MG63 (cell line): ENCODE data around the gene CUX1. TPM values are rescaled to one million over a fixed set of nuclear protein-coding genes. Genes with fewer than 3 reads are reported as not detected.

Experiments
- DNase-seq: peaks from one replicate; pipeline ENCODE4 v3.0.0-alpha.2; 2020
- H3K27me3 ChIP-seq: fragments of 250-450 bp; sonication (Bioruptor Pico); 2 replicates; pipeline ENCODE4 v1.5.1; 2020; ENCODE audit warnings: mild to moderate bottlenecking, moderate library complexity
- H3K36me3 ChIP-seq: fragments of 250-450 bp; sonication (Bioruptor Pico); 2 replicates; pipeline ENCODE4 v1.5.1; 2020; ENCODE audit warnings: mild to moderate bottlenecking, moderate library complexity
- H3K4me3 ChIP-seq: fragments of 250-450 bp; sonication (Bioruptor Pico); 2 replicates; pipeline ENCODE4 v1.5.1; 2020; ENCODE audit warnings: mild to moderate bottlenecking, moderate library complexity
- H3K9me3 ChIP-seq: fragments of 250-450 bp; sonication (Bioruptor Pico); 2 replicates; pipeline ENCODE4 v1.5.1; 2020; ENCODE audit warnings: mild to moderate bottlenecking, moderate library complexity
- total RNA-seq: library from RNA; depleted of rRNA; stranded (reverse); fragments of >200 nt; shearing (Covaris generic); gene quantifications from 2 replicates; pipeline ENCODE4 v1.2.3, GENCODE V29; 2014; ENCODE audit warnings: low replicate concordance; rRNA removed

The CUX1 gene, protein sequence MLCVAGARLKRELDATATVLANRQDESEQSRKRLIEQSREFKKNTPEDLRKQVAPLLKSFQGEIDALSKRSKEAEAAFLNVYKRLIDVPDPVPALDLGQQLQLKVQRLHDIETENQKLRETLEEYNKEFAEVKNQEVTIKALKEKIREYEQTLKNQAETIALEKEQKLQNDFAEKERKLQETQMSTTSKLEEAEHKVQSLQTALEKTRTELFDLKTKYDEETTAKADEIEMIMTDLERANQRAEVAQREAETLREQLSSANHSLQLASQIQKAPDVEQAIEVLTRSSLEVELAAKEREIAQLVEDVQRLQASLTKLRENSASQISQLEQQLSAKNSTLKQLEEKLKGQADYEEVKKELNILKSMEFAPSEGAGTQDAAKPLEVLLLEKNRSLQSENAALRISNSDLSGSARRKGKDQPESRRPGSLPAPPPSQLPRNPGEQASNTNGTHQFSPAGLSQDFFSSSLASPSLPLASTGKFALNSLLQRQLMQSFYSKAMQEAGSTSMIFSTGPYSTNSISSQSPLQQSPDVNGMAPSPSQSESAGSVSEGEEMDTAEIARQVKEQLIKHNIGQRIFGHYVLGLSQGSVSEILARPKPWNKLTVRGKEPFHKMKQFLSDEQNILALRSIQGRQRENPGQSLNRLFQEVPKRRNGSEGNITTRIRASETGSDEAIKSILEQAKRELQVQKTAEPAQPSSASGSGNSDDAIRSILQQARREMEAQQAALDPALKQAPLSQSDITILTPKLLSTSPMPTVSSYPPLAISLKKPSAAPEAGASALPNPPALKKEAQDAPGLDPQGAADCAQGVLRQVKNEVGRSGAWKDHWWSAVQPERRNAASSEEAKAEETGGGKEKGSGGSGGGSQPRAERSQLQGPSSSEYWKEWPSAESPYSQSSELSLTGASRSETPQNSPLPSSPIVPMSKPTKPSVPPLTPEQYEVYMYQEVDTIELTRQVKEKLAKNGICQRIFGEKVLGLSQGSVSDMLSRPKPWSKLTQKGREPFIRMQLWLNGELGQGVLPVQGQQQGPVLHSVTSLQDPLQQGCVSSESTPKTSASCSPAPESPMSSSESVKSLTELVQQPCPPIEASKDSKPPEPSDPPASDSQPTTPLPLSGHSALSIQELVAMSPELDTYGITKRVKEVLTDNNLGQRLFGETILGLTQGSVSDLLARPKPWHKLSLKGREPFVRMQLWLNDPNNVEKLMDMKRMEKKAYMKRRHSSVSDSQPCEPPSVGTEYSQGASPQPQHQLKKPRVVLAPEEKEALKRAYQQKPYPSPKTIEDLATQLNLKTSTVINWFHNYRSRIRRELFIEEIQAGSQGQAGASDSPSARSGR (N-terminal part only)
- total RNA-seq: 3.7 and 7.1 TPM in 2 replicates

DNA sequence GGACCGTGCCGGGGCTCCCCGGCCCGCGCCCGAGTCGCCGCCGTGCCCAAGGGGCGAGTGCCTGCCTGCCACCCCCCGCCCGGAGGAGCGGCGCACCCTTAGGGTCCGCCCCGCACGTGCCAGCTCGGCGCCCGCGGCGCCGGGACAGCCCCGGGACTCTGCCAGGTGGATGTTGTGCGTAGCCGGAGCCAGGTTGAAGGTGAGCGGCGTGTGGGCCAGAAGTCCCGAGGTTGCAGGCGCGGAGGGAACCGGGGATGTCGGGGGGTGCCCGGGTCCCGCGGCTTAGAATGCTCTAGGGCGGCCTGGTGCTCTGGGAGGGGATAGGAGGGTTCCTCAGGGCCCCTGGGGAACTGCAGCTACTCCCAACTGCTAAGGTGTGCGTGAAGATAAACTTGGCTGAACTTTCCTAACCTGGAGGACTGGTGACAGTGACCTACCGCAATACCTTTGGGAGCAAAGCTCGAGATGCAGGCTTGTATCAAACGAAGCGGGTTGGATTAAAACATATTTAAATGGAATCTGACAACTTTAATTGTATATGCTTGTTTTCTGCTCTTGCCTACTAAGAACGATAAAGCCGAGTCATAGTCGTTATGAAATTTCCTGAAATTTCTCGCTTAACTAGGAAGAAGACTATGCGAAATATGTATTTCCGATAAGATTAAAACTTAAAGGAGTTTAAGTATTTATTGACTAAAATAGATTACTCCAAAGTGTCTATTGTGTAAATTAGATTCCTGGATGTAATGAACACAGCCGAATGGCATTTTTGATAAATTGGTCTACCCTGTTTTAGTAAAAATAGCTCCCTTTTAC is at the start of gene CUX1:
TSS of gene CUX1 (plus strand) at position 156 of the 816 bp plus-strand sequence. CDS start at position 170, 14 bp downstream.
- H3K4me3 ChIP-seq: peak within 1 kb of the TSS; percentile 53
- no peaks in the 10 kb centered on the region for H3K36me3 ChIP-seq
- no peak for DNase-seq
- no peaks in the 10 kb centered on the region for H3K27me3 ChIP-seq
- no peaks in the 10 kb centered on the region for H3K9me3 ChIP-seq

GRCh38 chr7:101768280-101768679 is 49.1 kb upstream of the CUX1 start:
- no peak for DNase-seq
- H3K27me3 ChIP-seq: no peaks in the 10 kb centered on the region
- H3K36me3 ChIP-seq: no peaks in the 10 kb centered on the region
- no peaks in the 10 kb centered on the region for H3K9me3 ChIP-seq
- no peak overlapping the region for H3K4me3 ChIP-seq

DNA sequence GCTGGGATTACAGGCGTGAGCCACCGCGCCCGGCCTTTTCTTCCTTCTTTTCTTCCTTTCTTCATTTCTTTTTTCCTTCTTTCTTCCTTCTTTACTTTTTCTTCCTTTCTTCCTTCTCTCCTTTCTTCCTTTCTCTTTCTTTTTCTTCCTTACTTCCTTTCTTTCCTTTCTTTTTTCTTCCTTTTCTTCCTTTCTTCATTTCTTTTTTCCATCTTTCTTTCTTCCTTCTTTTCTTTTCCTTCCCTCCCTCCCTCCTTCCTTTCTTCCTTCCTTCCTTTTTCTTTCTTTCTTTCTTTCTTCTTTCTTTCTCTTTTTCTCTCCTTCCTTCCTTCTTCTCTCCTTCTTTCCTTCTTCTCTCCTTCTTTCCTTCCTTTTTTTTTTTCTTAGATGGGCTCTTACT is 47.0 kb upstream of the CUX1 start:
- DNase-seq: no peak
- H3K36me3 ChIP-seq: no peaks in the 10 kb centered on the region
- H3K4me3 ChIP-seq: no peak overlapping the region
- H3K27me3 ChIP-seq: no peaks in the 10 kb centered on the region
- H3K9me3 ChIP-seq: no peaks in the 10 kb centered on the region

DNA sequence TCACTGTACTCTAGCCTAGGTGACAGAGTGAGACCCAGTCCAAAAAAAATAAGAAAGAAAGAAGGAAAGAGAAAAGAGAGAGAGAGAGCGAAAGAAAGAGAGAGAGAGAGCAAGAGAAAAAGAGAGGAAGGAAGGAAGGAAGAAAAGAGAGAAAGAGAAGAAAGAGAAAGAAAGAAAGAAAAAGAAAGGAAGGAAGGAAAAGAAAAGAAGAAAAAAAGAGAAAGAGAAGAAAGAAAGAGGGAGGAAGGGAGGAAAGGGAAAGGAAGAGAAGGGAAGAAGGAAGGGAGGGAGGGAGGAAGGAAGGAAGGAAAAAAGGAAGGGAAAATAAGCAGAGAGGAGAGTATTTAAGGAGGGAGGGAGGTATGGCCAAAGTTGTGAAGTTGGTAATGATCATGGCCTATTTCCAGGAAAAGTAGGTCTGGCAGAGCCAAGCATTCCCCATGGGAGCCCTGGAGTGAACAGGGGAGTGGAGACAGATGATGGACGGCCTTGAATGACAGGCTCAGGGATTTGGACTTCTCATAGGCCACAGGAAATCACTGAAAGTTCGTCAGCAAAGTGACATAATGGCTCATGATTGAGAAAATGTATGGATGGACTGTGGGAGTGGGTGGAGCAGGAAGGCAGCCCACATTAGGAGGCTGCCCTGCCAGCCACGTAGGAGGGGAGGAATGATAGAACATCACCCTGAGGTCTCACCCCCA is 44.8 kb upstream of the CUX1 start:
- H3K4me3 ChIP-seq: no peak overlapping the region
- H3K9me3 ChIP-seq: no peaks in the 10 kb centered on the region
- no peaks in the 10 kb centered on the region for H3K36me3 ChIP-seq
- no peak for DNase-seq
- H3K27me3 ChIP-seq: no peaks in the 10 kb centered on the region

- DNase-seq: no peak
- H3K9me3 ChIP-seq: no peaks in the 10 kb centered on the region
- H3K27me3 ChIP-seq: no peaks in the 10 kb centered on the region
- no peaks in the 10 kb centered on the region for H3K36me3 ChIP-seq
- no peak overlapping the region for H3K4me3 ChIP-seq
Measured at GRCh38 chr7:101775181-101775580, 42.2 kb upstream of the CUX1 start.

DNA sequence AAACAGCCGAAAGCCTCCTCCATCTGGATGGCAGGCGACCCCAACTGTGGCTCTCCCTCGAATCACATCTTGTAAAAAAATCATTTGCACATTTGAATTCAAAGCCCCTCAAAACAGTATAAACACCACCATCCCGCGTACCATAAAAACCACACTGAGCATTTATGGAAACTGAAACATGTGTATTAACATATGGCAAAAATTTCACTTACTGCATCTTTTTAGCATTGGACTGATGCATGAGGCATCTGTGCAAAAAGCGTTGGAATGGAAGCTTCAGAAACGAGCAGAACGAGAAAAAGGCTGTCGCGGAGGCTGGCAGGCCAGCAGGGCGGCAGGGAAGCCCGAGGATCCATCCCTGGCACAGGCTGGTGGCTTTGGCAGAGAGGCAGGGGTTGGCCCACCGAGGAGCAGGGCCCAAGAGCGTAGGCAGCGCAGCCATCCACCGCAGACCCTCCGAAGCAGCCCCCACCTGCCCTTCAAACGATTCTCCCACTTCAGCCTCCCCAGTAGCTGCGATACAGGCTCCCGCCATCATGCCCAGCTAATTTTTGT is 39.3 kb upstream of the CUX1 start:
- Histone ChIP-seq H3K9me3 (no peaks in the 10 kb centered on the region), H3K27me3 (no peaks in the 10 kb centered on the region), H3K36me3 (no peaks in the 10 kb centered on the region), H3K4me3 (no peak overlapping the region)
- DNase-seq: no peak

DNA sequence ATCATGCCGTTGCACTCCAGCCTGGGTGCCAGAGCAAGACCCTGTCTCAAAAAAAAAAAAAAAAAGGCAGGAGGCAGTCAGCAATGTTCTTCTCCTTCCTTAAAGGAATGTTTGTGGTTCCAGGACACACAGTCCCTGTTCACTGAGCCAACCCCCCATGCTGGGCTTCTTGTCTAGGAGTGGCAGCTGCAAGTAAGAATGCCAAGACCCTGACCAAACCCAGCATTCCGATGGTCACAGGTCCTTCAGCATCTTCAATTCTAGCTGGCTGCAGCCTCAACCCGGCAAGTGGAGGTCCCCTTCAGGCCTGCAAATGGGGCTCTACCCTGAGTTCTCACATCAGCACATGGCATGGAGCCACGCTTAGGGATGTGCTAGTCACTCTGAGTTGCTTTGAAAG is 38.2 kb upstream of the CUX1 start:
- Histone ChIP-seq H3K9me3 (no peaks in the 10 kb centered on the region), H3K36me3 (no peaks in the 10 kb centered on the region), H3K4me3 (no peak overlapping the region), H3K27me3 (no peaks in the 10 kb centered on the region)
- DNase-seq: no peak

DNA sequence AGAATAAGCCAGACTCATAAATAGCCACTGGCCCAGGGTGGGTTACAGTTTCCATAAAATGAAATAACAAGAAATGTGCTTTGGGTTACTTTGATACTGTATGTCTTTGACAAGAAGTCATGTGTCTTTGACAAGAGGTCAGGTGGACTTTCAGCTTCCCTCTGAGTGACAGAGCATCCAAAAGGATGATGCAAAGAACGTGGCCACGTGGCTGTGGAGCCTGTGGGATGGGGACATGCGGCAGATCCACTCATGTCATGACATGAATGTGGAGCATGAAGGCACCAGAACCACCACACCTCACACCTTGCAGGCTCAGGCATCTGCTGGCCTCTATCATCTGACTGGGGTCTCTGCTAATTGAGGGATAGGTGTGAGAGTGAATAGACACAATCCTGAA is 37.1 kb upstream of the CUX1 start:
- no peaks in the 10 kb centered on the region for H3K27me3 ChIP-seq
- DNase-seq: no peak

DNA sequence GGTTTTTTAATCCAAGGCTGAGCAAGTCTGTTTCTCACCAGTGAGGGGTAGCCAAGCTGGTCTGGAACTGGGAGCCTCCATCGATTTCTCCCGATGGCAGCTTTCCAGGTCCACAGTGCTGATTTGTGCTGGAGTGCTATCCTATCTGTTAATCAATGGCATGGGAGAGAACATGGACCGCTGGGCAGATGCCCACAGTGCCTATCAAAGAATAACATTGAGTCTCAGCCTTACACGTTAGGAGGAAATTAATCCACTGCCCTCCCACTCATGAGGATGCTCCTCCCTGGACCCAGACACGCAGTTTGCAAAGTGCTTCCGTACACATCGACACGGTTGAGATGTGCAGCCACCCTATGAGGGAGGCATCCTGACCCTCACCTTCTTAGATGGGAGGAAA is 36.0 kb upstream of the CUX1 start:
- no peak for DNase-seq
- Histone ChIP-seq H3K4me3 (no peak overlapping the region), H3K36me3 (no peaks in the 10 kb centered on the region), H3K9me3 (no peaks in the 10 kb centered on the region), H3K27me3 (no peaks in the 10 kb centered on the region)

More for the DNA sequence above, 37.1 kb upstream of the CUX1 start:
- Histone ChIP-seq H3K4me3 (no peak overlapping the region), H3K36me3 (no peaks in the 10 kb centered on the region), H3K9me3 (no peaks in the 10 kb centered on the region)

- DNase-seq: no peak
- Histone ChIP-seq H3K27me3 (no peaks in the 10 kb centered on the region), H3K36me3 (no peaks in the 10 kb centered on the region), H3K4me3 (no peak overlapping the region), H3K9me3 (no peaks in the 10 kb centered on the region)
Measured at GRCh38 chr7:101782476-101782875, 35.0 kb upstream of the CUX1 start.

- no peak for DNase-seq
- no peak overlapping the region for H3K4me3 ChIP-seq
- H3K36me3 ChIP-seq: no peaks in the 10 kb centered on the region
- H3K27me3 ChIP-seq: no peaks in the 10 kb centered on the region
- no peaks in the 10 kb centered on the region for H3K9me3 ChIP-seq
Measured at GRCh38 chr7:101782896-101783295, 34.5 kb upstream of the CUX1 start.

DNA sequence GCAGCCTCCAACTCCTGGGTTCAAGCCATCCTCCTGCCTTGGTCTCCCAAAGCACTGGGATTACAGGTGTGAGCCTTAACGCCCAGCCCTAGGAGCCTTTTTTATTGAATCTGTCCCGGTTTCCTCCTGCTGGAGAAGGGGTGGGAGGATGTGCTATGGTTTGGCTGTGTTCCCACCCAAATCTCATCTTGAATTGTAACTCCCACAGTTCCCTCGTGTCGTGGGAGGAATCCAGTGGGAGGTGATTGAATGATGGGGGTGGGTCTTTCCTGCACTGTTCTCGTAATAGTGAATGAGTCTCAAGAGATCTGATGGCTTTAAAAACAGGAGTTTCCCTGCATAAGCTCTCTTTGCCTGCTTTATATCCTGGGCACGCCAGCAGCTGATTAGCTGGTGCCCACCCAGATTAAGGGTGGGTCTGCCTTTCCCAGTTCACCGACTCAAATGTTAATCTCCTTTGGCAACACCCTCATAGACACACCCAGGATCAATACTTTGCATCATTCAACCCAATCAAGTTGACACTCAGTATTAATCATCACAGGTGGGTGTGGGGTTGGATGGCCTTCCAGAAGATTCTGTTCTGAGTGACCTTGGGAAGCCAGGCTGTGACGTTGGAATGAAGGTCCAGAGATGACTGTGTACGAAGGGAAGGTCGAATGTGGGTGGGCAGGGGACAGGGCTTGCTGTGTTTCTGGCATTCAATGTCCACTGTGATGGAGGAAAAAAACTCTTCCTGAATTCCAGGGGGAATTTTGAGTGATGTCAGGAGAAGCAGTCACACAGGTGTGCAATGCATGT is 33.8 kb upstream of the CUX1 start:
- no peaks in the 10 kb centered on the region for H3K9me3 ChIP-seq
- no peaks in the 10 kb centered on the region for H3K27me3 ChIP-seq
- no peaks in the 10 kb centered on the region for H3K36me3 ChIP-seq
- no peak for DNase-seq
- no peak overlapping the region for H3K4me3 ChIP-seq

DNA sequence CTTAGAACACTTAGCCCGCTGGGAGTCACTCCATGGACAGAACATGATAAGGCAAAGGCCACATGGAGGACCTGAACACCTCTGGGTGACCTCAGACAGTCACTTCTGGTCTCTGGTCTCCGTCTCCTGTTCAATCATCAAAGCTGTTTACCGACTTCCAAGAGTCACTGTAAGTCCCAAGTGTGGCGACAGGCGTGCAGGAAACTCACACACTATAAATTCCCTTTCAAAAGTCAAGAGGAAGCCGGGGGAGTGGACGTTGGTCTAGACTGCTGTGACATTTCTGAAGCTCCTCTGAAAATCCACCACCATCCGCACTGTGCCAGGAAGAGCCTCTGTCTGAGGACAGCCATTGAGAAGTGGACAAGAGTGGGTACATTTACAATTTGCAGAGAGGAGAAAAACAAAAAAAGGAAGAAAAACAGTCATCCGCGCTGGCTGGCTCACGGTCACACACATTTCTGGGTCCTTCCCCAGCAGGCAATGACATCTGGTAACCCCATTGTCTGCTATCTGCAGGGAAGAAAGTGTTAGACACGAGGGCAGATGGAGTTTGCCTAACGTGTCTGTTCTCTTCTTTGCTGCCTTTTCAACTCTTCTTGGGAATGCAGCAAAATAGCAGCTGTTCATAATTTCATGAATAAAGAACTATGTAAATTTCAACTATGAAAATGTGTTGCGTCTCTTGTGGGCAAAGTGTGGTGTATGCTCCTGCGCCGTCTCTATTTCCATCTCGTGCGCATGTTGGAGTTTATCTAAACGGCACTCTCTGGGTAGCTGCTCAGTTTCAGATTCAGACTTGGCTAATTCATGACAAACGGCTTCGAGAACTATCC is 32.9 kb upstream of the CUX1 start:
- H3K4me3 ChIP-seq: no peak overlapping the region
- no peaks in the 10 kb centered on the region for H3K36me3 ChIP-seq
- DNase-seq: no peak
- no peaks in the 10 kb centered on the region for H3K27me3 ChIP-seq
- H3K9me3 ChIP-seq: no peaks in the 10 kb centered on the region

DNA sequence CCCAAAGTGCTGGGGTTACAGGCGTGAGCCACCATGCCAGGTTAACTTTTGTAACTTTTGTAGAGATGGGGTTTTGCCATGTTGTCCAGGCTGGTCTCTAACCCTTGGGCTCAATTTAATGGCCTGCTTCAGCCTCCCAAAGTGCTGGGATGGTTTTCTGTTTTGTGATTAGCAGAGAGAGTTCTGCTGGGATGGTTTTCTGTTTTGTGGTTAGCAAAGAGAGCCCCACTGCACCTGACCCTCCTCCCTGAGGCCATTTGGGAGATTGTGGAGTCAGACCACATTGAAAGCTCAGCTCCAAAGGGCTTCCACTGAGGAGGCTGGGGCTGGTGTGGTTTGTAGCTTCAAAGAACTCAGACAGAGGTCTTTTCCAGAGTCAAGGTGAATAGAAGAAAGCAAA is 29.6 kb upstream of the CUX1 start:
- Histone ChIP-seq H3K9me3 (no peaks in the 10 kb centered on the region), H3K4me3 (no peak overlapping the region), H3K36me3 (no peaks in the 10 kb centered on the region), H3K27me3 (no peaks in the 10 kb centered on the region)
- no peak for DNase-seq
